Endometrium (tissue), 2 donors: Measurements from ENCODE around the gene ANKRD24.
"Not testable (repeated sequence)": the region's sequence is repeated elsewhere in the genome, so short reads cannot be mapped to it uniquely, and the experiment has no call there.

Source experiments
- FAIRE-seq: peaks from 2 replicates; lab custom pipeline; 2012; peaks lifted over from hg19 to GRCh38; lab: Jason Lieb, UNC
- donor health status: control.
- donor health status: control.

ANKRD24 gene

GRCh38 chr19:4230237-4230636, 47.7 kb downstream of the ANKRD24 start:
- not testable (repeated sequence) for FAIRE-seq

GRCh38 chr19:4231521-4231920, 49.0 kb downstream of the ANKRD24 start:
- FAIRE-seq: not testable (repeated sequence)

- FAIRE-seq: not testable (repeated sequence)
Observed at GRCh38 chr19:4232139-4232538, 49.6 kb downstream of the ANKRD24 start.

GRCh38 chr19:4232614-4233281, 50.3 kb downstream of the ANKRD24 start:
- FAIRE-seq: no peak

- FAIRE-seq: no peak
Observed at GRCh38 chr19:4233282-4233853, 50.9 kb downstream of the ANKRD24 start.

- no peak for FAIRE-seq
Observed at GRCh38 chr19:4234142-4234861, 51.8 kb downstream of the ANKRD24 start.

- no peak for FAIRE-seq
Observed at GRCh38 chr19:4234862-4235201, 52.3 kb downstream of the ANKRD24 start.

- not testable (repeated sequence) for FAIRE-seq
Observed at GRCh38 chr19:4237510-4237909, 55.0 kb downstream of the ANKRD24 start.

- FAIRE-seq: no peak
Observed at GRCh38 chr19:4238831-4239230, 56.3 kb downstream of the ANKRD24 start.

GRCh38 chr19:4241824-4242430, 59.4 kb downstream of the ANKRD24 start:
- FAIRE-seq: no peak

- FAIRE-seq: not testable (repeated sequence)
Observed at GRCh38 chr19:4245938-4246337, 63.4 kb downstream of the ANKRD24 start.

GRCh38 chr19:4246767-4247593, 64.5 kb downstream of the ANKRD24 start, which contains the start of gene YJU2:
Gene YJU2, plus strand, starts transcription at chr19:4247080. Its CDS starts 67 bp downstream, at chr19:4247147.
- FAIRE-seq: peak; percentile 93

GRCh38 chr19:4256563-4256962, 74.1 kb downstream of the ANKRD24 start:
- FAIRE-seq: no peak

- FAIRE-seq: no peak
Observed at GRCh38 chr19:4257025-4257424, 74.5 kb downstream of the ANKRD24 start.

GRCh38 chr19:4258181-4258580, 75.7 kb downstream of the ANKRD24 start:
- no peak for FAIRE-seq

GRCh38 chr19:4260613-4261191, 78.2 kb downstream of the ANKRD24 start:
- no peak for FAIRE-seq

GRCh38 chr19:4264812-4265211, 82.3 kb downstream of the ANKRD24 start:
- FAIRE-seq: no peak

- FAIRE-seq: no peak
Observed at GRCh38 chr19:4266253-4267000, 83.9 kb downstream of the ANKRD24 start.

GRCh38 chr19:4267101-4267900, 84.8 kb downstream of the ANKRD24 start:
- FAIRE-seq: no peak
